Urinary bladder (tissue), 4 donors: ENCODE results near the gene ATP6V1F. TPM values are rescaled to one million over a fixed set of nuclear protein-coding genes. Genes with fewer than 3 reads are reported as not detected.

Experiments used
- DNase-seq: peaks from one replicate; pipeline ENCODE4 v3.0.0-alpha.2; 2015; ENCODE audit errors: extremely low spot score
- H3K27ac ChIP-seq: one replicate; pipeline ENCODE4 v1.5.1; 2013; ENCODE audit warnings: low read depth, mild to moderate bottlenecking, moderate library complexity
- H3K36me3 ChIP-seq: one replicate; pipeline ENCODE4 v1.6.1; 2013; ENCODE audit warnings: mild to moderate bottlenecking, moderate library complexity; ENCODE audit not compliant: insufficient read depth
- H3K4me1 ChIP-seq: one replicate; pipeline ENCODE4 v1.6.1; 2013; ENCODE audit warnings: mild to moderate bottlenecking, moderate library complexity; ENCODE audit not compliant: insufficient read depth
- H3K4me3 ChIP-seq: one replicate; pipeline ENCODE4 v1.5.1; 2013; ENCODE audit warnings: low read depth, low read length
- WGBS: extraction: QIAGEN DNeasy Blood & Tissue Kit; methylation state at CpG from one replicate; pipeline ENCODE4 v1.1.7; 2013; 5-methylcytosine and 5-hydroxymethylcytosine counted together
- polyA plus RNA-seq: library from polyadenylated mRNA; stranded (reverse); fragments of 200-250 nt; gene quantifications from one replicate; pipeline ENCODE4 v1.2.3, GENCODE V29; 2013
- total RNA-seq: library from RNA; depleted of rRNA; stranded (reverse); fragments of >200 nt; gene quantifications from one replicate; pipeline ENCODE4 v1.2.3, GENCODE V29; 2014
- donor health status: healthy with polysubstance abuse.
- donor health status: healthy.

The ATP6V1F gene
- total and polyA plus RNA-seq, 2 donors: 38.2 to 183 TPM

DNA sequence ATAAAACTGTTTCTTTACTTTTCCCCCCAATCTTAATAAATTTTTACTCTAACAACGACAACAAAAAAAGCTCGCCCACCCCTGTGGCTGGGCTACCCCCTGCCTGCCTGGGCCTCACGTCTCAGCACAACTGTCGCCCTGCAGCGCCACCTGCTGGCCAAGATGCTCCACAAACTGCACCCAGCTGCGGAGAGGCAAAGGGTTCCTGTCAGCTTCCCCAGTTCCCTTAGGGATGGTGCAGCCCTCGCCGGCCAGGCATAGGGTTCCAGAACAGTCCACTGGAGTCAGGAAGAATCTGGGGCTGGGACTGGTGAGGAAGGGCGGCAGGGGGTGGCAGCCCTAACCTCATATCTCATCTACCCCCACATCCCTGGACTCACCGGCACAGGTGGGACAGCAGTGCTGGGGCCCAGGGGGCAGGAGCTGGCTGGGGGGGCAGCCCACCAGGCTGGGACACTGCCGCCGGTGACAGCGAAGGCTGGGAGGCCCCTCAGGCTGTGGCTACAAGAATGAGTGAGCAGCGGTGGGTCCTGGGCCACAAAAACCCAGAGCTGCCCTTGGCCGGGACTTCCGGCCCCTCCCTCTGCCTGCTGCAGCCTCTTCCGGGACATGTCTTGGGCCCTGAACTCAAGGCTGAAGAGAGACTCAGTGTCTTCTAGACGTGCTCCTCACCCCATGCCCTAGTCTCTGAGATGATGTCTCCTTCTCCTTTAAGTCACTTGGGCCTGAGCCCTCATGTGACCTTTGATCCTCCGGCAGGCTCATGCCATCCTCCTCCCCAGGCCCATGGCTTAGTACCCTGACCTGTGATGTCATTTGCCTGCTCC is 21.2 kb downstream of the ATP6V1F start:
- no peak overlapping the region for H3K27ac ChIP-seq
- WGBS: 46% methylated on average over 19 of the region's 19 CpGs
- H3K36me3 ChIP-seq: no peaks in the 10 kb centered on the region
- H3K4me3 ChIP-seq: no peak overlapping the region
- DNase-seq: no peak
- no peaks in the 10 kb centered on the region for H3K4me1 ChIP-seq

DNA sequence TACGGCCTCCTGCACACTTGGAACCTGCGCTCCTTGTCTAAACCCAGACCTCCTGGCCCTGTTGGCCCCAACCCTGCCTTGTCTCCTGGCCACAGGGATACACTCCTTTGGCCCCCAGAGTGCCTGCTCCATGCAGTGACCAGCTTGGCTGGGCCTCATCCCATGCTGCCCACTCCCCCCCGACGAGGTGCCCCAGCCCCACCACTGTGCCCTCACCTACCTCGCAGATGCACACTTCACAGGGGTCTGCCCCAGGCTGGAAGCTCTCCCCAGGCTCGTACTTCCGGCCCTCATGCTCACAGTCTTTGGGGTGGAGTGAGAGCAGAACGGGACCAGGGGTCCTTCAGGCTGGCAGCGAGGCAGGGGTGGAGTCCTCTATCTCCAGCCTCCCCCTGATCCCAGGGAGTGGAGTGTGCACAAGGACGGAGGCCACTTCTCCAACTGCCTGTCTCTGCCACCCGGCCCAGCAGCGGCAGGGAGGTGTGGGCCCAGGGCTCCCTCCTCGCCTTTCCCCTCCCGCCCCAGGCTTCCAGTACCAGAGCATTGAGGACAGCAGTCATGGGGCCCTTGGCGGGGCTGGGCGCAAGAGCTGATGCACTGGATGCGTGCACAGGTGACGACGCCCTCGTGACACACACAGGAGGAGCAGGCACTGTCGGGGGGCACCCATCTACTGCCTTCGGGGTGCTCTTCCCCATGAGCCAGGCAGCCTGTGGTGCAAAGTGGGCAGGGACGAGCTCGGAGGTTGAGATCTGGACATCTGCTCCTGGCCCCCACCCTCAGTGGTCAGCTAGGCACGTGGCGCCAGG is 22.1 kb downstream of the ATP6V1F start:
- H3K4me1 ChIP-seq: no peaks in the 10 kb centered on the region
- H3K27ac ChIP-seq: no peak overlapping the region
- H3K36me3 ChIP-seq: no peaks in the 10 kb centered on the region
- 82% methylated on average over 26 of the region's 26 CpGs for WGBS
- DNase-seq: no peak
- no peak overlapping the region for H3K4me3 ChIP-seq

DNA sequence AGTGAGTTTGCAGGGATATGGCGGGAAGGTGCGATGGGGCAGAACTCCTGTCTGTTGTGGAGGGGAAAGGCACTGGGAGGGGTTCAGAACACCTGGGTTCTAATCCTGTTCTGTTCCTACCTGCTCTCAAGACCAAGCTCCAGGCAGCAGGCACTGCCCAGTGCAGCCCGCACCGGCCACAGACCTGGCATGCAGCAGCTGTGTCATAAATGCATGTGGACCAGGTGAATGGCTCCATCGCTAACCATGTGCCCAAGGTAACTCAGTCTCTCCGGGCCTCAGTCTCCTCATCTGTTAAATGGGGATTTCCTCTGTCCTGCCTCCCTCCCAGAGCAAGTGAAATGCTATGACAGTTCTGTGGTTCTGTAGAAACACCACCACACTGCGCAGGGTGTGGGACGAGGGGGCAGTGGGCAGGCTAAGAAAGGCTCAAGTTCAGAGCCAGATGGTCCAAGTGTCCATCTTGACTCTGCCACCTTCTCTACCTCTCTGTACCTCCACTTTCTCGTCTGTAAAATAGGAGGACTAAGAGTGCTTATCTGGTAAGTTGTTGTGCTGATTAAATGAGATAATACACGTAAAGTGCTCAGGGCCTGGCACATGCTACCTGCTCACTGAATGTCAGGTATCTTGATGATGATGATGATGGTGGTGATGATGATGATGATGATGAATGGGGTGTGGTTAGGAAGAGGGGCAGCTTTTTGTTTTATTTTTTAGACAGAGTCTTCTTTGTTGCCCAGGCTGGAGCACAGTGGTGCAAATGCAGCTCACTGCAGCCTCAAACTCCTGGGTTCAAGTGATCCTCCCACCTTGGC is 22.9 kb downstream of the ATP6V1F start:
- no peaks in the 10 kb centered on the region for H3K36me3 ChIP-seq
- H3K4me3 ChIP-seq: no peak overlapping the region
- no peaks in the 10 kb centered on the region for H3K4me1 ChIP-seq
- DNase-seq: no peak
- 91% methylated on average over 10 of the region's 10 CpGs for WGBS
- H3K27ac ChIP-seq: no peak overlapping the region

DNA sequence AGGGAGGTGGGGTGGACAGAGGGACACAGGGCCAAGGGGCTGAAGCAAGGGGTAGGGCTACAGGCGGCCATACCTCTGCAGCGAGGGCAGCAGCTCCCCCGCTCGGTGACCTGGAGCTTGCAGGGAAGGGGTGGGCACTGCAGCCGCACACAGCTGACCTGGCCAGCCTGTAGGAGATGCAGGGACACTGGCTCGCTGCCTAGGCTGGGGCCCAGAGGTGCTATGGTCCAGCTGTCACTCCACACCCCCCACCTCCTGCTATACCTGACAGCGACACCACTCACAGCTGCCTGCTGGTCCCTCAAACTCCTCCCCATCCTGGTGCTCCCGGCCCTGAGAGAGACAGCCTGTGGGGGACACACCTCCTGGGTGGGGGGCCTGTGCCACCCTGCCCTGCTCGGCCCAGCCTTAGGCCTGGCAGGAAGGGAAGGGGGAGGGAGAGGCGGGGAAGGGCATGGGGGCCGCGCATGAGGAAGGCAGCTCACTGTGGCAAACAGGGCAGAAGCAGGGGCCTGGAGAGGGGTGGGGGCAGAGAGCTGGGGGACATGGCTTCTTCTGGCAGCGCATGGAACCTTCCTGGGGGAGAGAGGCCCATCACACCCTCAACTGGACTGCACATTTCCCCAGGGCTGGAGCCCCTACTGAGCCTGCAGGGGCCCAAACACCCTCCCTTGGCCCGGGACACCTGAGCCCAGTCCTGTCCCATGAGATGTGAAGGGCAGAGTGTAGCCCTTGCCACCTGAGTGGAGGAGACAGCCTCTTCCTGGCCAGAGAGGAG is 23.9 kb downstream of the ATP6V1F start:
- Histone ChIP-seq H3K4me1 (no peaks in the 10 kb centered on the region), H3K27ac (no peak overlapping the region), H3K4me3 (no peak overlapping the region), H3K36me3 (no peaks in the 10 kb centered on the region)
- WGBS: 65% methylated on average over 14 of the region's 14 CpGs
- no peak for DNase-seq

DNA sequence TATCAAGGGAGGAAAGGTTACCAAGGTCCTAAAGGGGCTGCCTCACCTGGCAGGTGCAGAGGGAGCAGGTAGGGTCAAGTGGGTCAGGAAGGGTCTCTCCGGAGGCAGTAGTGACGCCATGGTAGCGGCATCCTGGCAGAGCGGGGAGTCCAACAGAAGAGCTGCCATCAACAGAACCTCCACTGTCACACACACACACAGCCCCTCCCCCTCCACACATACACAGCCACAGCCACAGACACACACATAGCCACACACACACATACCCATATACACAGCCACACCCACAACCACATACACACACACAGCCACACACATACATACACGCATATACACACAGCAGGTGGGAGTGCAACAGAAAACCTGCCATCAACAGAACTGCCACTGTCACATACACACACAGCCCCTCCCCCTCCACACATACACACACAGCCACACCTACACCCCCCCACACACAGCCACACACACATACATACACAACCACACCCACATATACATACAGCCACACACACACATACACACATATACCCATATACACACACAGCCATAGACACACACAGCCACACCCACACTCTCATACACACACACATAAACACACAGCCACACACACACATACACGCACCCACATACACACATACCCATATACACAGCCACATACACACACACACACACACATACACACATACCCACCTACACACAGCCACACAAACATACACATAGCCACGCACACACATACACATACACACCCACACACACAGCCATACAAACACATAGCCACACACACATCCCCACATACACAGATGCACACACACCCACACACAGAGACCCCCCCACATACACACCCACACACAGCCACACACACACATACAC is 24.7 kb downstream of the ATP6V1F start:
- no peaks in the 10 kb centered on the region for H3K4me1 ChIP-seq
- no peaks in the 10 kb centered on the region for H3K36me3 ChIP-seq
- DNase-seq: no peak
- no peak overlapping the region for H3K4me3 ChIP-seq
- H3K27ac ChIP-seq: no peak overlapping the region
- WGBS: 87% methylated on average over 7 of the region's 7 CpGs

DNA sequence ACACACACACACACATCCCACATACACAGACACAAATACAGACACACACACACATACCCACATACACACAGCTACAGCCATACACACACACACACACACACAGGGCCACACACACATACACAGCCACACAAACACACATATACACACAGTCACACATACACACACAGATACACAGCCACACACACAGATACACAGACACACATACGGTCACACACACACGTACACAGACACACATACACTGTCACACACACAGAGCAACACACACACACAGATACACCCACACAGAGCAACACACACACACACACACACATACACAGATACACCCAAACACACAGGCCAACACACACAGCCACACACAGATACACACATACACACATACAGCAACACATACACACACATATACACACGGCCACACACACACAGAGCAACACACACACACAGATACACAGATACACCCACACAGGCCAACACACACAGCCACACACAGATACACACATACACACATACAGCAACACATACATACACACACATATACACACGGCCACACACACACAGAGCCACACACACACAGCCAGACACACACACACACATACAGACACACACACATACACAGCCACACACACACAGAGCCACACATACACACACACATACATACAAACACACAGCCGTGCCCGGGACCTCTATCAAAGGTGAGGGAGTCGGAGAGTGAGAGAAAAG is 25.5 kb downstream of the ATP6V1F start:
- 87% methylated on average over 7 of the region's 7 CpGs for WGBS
- Histone ChIP-seq H3K4me3 (no peak overlapping the region), H3K4me1 (no peaks in the 10 kb centered on the region), H3K27ac (no peak overlapping the region), H3K36me3 (no peaks in the 10 kb centered on the region)
- no peak for DNase-seq

DNA sequence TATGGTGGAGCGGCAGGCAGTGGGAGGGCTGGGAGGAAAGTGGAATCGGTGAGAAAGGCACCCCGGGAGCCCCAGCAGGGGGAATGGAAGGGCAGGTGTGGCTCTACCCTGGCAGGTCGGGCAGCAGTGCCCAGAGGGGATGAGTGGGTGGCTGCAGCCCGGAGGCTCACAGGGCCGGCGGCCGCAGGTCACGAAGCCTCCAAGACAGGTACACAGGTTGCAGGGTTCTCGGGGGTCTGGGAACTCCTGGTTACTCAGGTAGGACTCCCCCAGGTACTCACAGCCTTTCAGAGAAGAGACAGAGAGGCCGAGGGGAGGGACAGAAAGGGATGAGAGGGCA is 26.1 kb downstream of the ATP6V1F start:
- 88% methylated on average over 11 of the region's 11 CpGs for WGBS
- Histone ChIP-seq H3K4me3 (no peak overlapping the region), H3K36me3 (no peaks in the 10 kb centered on the region), H3K4me1 (no peaks in the 10 kb centered on the region), H3K27ac (no peak overlapping the region)
- DNase-seq: no peak

DNA sequence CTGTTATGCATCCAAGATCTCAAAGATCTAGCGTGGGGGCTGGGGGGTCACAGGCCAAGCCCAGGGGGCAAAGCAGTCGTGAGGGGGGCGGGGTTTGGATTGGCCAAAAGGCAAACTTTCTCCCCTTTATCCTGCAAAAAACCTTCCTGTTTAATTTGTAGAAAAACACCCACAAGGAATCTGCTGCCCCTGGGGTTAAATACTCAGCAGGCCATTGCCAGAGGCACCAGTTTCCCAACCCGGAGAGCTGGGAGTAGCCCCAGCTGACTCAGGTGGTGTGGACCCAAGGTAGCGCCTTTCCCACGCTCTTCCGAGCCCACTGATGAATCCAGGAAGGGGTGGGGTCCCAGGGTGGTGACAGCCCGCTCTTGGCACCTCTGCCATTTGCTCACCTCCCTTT is 26.5 kb downstream of the ATP6V1F start:
- H3K36me3 ChIP-seq: no peaks in the 10 kb centered on the region
- WGBS: 67% methylated on average over 8 of the region's 8 CpGs
- no peak for DNase-seq
- no peak overlapping the region for H3K4me3 ChIP-seq
- H3K4me1 ChIP-seq: no peaks in the 10 kb centered on the region
- H3K27ac ChIP-seq: no peak overlapping the region

DNA sequence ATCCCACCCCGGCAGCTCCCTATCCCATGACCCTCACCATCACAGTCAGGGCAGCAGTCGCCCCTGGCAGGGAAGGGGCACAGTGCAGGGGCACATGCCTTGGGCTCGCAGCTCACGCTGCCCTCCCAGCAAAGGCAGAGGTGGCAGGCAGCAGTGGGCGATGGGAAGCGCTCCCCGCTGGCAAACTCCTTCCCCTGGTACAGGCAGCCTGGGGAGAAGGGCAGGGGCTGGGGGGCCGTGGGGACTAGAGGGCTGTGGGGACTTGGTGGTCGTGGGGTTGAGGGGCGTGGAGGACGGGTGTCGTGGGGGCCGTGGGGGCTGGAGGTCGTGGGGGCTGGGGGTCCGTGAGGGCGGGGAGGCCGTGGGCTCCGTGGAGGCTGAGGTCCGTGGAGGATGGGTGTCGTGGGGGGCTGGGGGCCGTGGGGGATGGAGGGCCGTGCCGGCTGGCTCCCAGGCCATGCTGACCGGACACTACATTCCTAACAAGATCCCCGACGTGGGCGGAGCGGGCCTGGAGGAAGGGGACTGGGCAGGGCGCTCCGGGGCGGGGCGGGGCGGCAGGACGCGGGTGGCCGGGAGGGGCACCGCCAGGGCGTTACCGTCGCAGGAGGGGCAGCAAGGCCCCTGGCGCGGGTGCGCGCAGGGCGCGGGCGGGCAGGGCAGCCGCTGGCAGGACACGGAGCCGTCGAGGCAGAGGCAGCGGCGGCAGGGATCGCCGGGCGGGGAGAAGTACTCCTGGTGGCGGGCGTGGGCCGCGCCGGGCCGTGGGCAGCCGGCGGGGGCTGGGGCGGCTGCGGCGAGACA is 27.9 kb downstream of the ATP6V1F start:
- no peak overlapping the region for H3K27ac ChIP-seq
- H3K36me3 ChIP-seq: no peaks in the 10 kb centered on the region
- peak overlapping the region; percentile 30 for H3K4me3 ChIP-seq
- DNase-seq: no peak
- 34% methylated on average over 67 of the region's 67 CpGs for WGBS
- no peaks in the 10 kb centered on the region for H3K4me1 ChIP-seq

DNA sequence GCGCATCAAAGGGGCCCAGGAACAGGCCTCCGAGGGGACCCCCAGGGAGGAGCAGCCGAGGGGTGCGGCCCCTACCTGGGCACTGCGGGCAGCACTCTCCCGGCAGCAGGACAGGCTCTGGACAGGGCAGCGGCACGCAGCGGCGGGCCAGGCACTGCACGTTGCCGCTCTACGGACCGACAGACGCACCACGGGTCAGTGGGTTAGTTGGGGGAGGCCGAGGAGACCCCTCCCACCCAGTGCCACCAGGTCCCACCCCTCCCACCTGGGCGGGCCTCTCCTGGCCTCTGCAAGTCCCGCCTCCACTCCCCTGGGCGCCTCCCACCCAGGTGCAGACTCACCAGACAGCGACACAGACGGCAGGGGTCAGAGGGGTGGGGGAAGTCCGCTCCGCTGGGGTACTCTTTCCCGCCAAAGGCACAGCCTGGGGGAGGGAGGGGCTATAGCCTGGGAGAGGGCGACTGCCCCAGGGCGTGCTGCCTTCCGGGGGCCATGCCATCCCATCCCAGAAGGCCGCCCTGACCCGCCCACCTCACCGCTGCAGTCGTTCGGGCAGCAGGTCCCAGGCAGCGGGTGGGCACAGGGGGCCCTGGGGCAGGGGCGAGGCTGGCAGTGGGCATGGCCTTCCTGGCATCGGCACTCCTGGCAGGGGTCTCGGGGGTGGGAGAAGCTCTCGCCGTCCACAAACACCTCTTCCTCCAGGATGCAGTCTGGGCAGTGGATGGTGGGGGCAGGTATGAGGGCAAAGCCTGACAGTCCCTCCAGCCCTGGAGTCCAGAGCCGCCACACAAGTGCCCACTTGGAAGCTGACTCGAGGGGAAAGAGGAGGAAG is 28.7 kb downstream of the ATP6V1F start:
- DNase-seq: no peak

DNA sequence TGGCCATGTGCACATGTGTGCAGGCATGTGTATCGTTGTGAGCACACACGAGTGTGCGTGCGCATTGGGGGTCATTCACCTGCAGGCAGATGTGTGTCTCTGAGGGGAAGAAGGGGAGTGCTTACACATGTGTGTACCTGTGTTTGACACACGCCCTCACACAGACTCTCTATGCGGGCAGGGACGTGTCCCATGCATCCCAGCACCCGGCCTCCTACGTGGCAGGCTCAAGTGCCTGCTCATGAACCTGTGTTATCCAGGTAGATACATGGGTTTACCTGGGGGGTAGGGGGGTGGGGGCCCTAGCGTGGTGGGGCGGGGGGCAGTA is 29.2 kb downstream of the ATP6V1F start:
- no peaks in the 10 kb centered on the region for H3K4me1 ChIP-seq
- H3K27ac ChIP-seq: no peak overlapping the region
- 81% methylated on average over 11 of the region's 11 CpGs for WGBS
- H3K36me3 ChIP-seq: no peaks in the 10 kb centered on the region
- no peak for DNase-seq
- no peak overlapping the region for H3K4me3 ChIP-seq

More for the DNA sequence above, 28.7 kb downstream of the ATP6V1F start:
- WGBS: 48% methylated on average over 41 of the region's 41 CpGs
- peak overlapping the region; percentile 30 for H3K4me3 ChIP-seq
- no peak overlapping the region for H3K27ac ChIP-seq
- H3K36me3 ChIP-seq: no peaks in the 10 kb centered on the region
- H3K4me1 ChIP-seq: no peaks in the 10 kb centered on the region
